HG03060 (cell line): ENCODE measurements around the gene MRPS26.
"Not testable (repeated sequence)": the region's sequence is repeated elsewhere in the genome, so short reads cannot be mapped to it uniquely, and the experiment has no call there.

ENCODE experiments used
- ATAC-seq: cut with Tn5 transposase; IDR thresholded peaks from one replicate; pipeline ENCODE4 v1.9.1; 2021; ENCODE audit warnings: low read depth, moderate number of reproducible peaks; ENCODE audit not compliant: unreplicated experiment

Gene MRPS26

DNA sequence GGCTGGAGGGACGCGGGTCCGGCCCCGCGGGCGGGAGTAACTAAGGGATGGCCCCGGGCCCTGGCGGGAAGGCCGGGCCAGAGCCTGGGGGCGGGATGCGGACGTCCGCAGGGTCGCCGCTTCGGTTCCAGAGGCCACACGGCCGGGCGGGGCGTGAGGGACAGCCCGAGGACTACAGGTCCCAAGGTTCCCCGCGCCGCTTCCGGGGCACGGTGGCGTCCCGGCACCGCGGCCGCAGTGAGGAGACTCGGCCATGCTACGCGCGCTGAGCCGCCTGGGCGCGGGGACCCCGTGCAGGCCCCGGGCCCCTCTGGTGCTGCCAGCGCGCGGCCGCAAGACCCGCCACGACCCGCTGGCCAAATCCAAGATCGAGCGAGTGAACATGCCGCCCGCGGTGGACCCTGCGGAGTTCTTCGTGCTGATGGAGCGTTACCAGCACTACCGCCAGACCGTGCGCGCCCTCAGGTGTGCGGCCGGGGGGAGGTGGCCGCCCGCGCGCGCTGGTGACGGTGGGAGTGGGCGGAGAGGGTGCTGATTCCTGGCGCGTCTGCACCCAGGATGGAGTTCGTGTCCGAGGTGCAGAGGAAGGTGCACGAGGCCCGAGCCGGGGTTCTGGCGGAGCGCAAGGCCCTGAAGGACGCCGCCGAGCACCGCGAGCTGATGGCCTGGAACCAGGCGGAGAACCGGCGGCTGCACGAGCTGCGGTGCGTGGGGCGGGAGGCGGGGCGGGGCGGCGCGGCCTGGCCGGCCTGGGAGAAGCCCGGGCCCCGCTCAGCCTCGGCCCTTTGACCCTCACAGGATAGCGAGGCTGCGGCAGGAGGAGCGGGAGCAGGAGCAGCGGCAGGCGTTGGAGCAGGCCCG is at the start of gene MRPS26:
Gene MRPS26, plus strand, starts transcription at position 237 of the 861 bp plus-strand sequence. Its CDS starts 17 bp downstream, at position 254.
- no peak for ATAC-seq

DNA sequence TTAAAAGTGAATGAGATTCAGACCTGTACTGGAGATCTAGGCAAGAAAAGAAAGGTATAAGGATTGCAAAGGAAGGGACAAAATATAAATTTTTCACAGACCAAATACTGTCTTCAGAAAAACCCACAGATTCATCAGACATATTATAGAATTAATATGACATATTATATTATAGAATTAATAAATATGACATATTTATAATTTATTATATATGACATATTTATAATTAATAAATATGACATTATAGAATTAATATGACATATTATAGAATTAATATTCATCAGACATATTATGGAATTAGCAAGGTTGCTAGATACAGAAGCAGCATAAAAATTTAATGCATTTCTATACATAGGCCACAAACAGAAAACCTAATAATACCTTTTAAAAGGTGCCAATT is 47.1 kb upstream of the MRPS26 start:
- ATAC-seq, result no peak

DNA sequence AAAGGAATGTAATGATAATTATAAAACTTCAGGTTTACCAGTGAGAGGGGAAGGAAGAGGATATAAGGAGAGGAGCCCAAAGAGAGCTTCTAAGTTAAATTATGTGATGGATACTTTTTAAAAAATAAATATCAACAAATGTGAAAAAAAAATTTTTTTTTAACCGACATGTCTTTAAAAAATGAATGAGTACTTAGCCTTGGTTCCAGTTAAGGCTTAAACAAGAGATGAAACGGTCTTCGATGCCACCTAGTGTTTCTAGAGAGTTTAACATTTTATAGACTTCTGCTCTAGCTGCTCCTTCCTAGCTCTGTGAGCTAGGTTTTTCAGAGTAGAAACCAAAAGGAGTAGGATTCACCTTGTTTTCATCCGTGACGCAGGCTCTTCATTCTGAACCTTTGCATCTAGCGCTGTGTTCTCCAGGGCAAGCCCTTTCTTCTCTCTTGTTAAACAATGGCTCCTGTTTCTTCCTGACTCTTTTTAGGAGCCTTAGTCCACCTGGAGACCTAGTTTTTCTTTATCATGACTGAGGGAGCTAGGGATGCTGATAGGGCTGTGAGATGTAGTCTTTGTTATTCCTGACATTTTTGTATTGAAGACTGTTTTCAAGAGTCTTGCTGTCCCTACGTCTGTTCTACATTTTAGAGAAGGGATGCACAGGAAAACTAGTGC is 44.9 kb upstream of the MRPS26 start:
- no peak for ATAC-seq

DNA sequence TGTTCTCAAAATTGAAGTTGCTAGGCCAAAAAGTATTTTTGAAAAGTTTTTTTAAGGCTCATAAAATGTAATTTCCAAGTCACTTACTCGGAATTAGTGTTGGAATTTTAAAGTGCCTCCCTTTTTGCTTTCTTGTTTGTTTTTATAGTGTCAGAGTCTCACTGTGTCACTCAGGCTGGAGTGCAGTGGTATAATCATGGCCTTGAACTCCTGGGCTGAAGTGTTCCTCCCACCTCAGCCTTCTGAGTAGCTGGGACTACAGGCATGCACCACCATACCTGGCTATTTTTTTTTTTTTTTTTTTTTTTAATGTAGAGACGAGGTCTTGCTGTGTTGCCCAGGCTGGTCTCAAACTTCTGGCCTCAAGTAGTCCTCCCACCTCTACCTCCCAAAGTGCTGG is 42.4 kb upstream of the MRPS26 start:
- ATAC-seq, result no peak

DNA sequence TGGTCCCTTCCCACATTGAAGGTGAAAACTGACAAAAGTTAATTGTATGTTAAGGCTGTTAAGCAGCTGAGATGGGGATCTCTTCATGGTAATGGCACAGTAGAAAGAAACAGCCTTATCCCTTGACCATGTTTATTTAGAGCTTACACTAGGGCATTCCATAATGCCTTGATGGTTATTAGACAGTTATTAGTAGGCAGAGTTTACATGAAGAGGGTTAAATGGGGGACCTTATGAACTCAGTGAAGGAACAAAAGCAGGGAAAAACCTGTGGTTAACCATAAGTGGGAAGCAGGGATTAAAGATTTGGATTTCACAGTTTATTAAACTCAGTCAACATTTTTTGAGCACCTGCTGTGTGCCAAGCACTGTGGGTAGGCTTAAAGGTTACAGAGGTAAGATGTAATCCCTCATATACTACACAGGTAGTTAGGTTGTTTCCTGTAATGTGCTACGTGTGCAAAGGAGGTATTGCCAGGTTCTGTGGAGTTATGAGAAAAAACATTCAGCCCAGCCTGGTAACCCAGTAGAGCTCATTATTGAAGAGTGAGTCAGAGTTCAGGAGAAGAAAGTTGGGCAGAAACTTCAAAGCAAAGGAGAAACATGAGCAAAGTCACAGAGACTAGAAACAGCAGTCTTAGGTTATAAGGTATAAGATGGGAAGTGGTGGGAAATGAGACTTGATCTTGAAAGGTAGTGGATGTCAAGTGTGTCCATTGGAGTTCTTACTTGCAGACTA is 34.7 kb upstream of the MRPS26 start:
- no peak for ATAC-seq

GRCh38 chr20:3011752-3012151 is 34.1 kb upstream of the MRPS26 start:
- no peak for ATAC-seq

GRCh38 chr20:3013771-3014170 is 32.1 kb upstream of the MRPS26 start:
- no peak for ATAC-seq

DNA sequence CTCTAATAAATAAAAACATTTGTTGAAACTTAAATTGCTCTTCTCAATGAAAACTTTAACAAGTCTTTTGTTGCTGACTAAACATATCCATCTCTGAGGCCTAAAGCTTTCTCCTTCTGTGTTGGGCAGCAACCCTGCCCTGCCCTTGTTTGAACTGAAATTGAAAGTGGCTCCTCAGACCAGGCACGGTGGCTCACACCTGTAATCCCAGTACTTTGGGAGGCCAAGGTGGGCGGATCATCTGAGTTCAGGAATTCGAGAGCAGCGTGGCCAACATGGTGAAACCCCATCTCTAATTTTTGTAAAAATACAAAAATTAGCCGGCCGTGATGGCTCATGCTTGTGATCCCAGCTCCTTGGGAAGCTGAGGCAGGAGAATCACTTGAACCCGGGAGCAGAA is 31.7 kb upstream of the MRPS26 start:
- ATAC-seq, result no peak

GRCh38 chr20:3014662-3015061 is 31.2 kb upstream of the MRPS26 start:
- no peak for ATAC-seq

- ATAC-seq, result not testable (repeated sequence)
Measured at GRCh38 chr20:3015302-3015701, 30.6 kb upstream of the MRPS26 start.

GRCh38 chr20:3021327-3021726 is 24.5 kb upstream of the MRPS26 start:
- no peak for ATAC-seq

DNA sequence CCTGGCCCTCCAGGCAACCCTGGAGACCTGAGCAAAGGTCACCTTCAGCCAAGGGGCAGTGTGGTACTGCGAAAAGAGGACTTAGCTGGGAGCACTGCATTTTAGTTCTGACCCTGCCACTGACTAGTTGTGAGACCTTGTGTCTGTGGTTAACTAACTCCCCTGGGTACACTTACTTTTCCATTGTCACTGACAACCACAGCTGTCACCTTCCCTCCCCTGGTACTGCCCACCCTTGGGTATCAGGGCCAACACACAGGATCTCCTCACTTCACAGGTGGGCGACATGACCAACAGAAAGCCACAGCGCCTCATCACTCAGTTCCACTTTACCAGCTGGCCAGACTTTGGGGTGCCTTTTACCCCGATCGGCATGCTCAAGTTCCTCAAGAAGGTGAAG is 24.1 kb upstream of the MRPS26 start:
- ATAC-seq, result no peak

DNA sequence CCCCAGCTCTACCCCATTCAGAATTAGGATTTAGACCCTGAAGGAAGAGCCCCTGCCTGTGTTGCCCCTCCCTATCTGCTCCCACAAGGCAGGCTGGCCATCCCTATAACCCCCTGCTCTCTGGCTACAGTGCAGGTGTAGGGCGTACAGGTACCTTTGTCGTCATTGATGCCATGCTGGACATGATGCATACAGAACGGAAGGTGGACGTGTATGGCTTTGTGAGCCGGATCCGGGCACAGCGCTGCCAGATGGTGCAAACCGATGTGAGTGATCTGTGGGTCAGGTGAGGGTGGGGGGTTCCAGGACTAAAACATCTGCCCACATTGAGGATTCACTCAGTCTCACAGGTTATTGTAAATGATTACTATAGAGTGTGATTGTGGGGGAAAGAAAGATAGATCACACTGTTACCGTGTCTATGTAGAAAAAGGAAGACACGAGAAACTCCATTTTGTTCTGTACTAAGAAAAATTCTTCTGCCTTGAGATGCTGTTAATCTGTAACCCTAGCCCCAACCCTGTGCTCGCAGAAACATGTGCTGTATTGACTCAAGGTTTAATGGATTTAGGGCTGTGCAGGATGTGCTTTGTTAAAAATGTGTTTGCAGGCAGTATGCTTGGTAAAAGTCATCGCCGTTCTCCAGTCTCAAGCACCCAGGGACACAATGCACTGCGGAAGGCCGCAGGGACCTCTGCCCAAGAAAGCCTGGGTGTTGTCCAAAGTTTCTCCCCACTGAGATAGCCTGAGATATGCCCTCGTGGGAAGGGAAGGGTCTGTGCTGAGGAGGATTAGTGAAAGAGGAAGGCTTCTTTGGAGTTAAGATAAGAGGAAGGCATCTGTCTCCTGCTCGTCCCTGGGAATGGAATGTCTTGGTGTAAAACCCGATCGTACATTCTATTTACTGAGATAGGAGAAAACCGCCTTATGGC is 23.0 kb upstream of the MRPS26 start:
- not testable (repeated sequence) for ATAC-seq

GRCh38 chr20:3027987-3028386 is 17.9 kb upstream of the MRPS26 start:
- ATAC-seq, result no peak

GRCh38 chr20:3031524-3032147 is 14.2 kb upstream of the MRPS26 start:
- no peak for ATAC-seq

- ATAC-seq, result no peak
Measured at GRCh38 chr20:3032624-3033023, 13.2 kb upstream of the MRPS26 start.

DNA sequence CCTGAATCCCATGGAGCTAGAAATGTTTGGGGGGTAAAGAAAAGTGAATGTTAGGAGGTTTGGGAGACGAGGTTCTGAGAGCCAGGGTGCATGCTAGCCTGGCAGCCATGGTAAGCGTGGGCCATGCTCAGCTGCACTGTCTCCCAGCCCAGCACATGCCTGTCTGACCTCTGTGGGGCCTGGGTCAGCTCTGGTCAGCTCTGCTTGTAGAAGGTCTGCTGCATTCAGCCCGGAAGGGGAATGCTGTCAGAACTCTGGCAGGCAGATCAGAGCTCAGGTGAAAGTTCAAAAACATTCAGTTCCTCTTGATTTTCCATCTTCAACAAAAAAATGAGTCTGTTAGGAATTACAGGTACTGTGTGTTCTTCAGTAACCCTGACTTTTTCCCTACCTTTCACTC is 8.2 kb upstream of the MRPS26 start:
- ATAC-seq, result no peak

GRCh38 chr20:3038454-3038853 is 7.4 kb upstream of the MRPS26 start:
- no peak for ATAC-seq

DNA sequence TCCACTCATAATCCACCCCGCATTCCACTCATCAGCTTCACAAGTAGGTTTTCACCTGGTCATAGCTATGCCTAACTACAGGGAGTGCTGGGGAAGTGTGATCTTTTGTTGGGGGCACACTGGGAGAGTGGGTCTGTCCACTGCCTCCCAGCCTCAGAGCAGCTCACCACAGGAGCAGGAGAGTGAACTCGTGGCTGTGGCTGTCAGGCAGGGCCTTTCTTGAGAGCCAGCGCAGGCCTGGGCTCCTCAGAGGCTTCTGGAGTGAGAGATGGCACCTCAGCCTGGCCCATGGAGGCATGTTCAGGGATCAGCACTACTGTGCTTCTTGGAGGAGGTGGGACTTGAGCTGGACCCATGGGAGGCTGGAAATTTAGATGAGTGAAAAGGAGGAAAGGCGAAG is 6.4 kb upstream of the MRPS26 start:
- no peak for ATAC-seq

- no peak for ATAC-seq
Measured at GRCh38 chr20:3040086-3040485, 5.8 kb upstream of the MRPS26 start.
